ENCODE results near the gene SOX8.

- TF ChIP-seq CTCF (conservative IDR thresholded peaks at IDR 0.05): no peak
- TF ChIP-seq EZH2 (IDR thresholded peaks at IDR 0.05; ENCODE audit: low read depth): no peak
These were observed 9.1 kb downstream of the SOX8 start for GRCh38 chr16:990516-991291.

Measured in PC-9 (cell line).